GM18867 (cell line): ENCODE data around the gene HMGB4.

Experiments used
- ATAC-seq: cut with Tn5 transposase; IDR thresholded peaks from one replicate; pipeline ENCODE4 v1.9.1; 2021; ENCODE audit warnings: mild to moderate bottlenecking, moderate library complexity; ENCODE audit not compliant: unreplicated experiment

Gene HMGB4

GRCh38 chr1:33895976-33896375, 32.1 kb downstream of the HMGB4 start:
- no peak for ATAC-seq

DNA sequence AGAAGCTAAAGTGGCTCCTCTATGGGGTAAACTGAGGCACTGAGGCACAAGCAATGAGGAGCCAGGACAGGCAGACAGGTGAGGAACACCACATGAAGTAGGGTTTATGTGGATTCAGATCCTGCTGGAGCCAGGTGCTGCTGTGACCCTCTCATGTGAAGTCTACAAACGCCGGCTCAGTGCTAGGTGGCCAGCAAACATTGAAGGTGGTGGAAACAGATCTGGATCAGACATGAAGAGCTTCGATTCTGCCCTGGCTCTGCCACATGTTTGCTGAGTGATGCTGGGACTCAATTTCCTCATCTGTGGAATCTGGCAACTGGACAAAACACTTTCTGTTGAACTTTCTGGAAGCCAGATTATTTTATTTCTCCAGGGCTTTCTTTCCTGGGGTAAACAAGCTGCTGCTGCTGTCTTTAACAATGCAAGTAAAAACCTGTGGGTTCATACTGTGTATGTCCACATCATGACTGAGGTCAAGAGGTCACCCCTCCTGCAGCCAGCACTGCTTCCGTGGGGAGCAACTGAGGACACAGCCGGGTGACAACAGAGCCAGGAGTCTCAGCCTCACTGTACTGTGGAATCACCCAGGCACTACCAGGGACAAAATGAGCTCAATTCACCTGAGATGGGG, 33.3 kb downstream of the HMGB4 start:
- no peak for ATAC-seq

GRCh38 chr1:33898406-33898805, 34.5 kb downstream of the HMGB4 start:
- ATAC-seq: no peak

- ATAC-seq: no peak
Measured at GRCh38 chr1:33898881-33899280, 35.0 kb downstream of the HMGB4 start.

- ATAC-seq: no peak
Measured at GRCh38 chr1:33899746-33900145, 35.9 kb downstream of the HMGB4 start.

- ATAC-seq: peak; percentile 94
Measured at GRCh38 chr1:33902486-33903209, 38.8 kb downstream of the HMGB4 start.

DNA sequence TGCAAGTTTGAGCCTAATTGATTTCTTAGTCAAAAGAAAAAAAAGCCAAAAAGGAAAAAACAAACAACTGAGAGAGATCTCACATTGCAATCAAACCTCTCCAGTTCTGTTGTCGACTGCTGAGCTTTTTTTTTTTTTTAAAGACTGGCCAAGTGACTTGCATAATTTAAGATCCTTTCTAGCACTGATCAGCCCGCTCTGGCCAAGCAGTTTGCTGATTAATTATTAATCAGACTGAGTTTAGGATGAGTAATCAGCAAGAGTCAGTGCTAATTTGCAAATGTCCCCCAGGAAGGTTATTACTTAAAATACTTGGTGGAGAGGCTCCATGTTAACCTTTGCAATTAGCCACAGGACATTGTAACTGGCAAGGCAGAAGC, 39.3 kb downstream of the HMGB4 start:
- ATAC-seq: no peak

- ATAC-seq: no peak
Measured at GRCh38 chr1:33905241-33905640, 41.4 kb downstream of the HMGB4 start.

GRCh38 chr1:33906156-33906555, 42.3 kb downstream of the HMGB4 start:
- no peak for ATAC-seq

GRCh38 chr1:33908324-33908956, 44.6 kb downstream of the HMGB4 start:
- no peak for ATAC-seq
